ENCODE data around the gene PKHD1. TPM values are rescaled to one million over a fixed set of nuclear protein-coding genes. Genes with fewer than 3 reads are reported as not detected.

PKHD1 gene
- total RNA-seq, 1 donor from 2014 or later: 1.6 TPM

- Histone ChIP-seq H3K27me3 (ENCODE audit: control insufficient read depth, insufficient read depth, low read length) (no peaks in the 10 kb centered on the region), H3K36me3 (ENCODE audit: control insufficient read depth, insufficient read depth, low read length) (no peaks in the 10 kb centered on the region), H3K4me3 (ENCODE audit: low read depth, low read length) (no peak overlapping the region)
- DNase-seq (ENCODE audit: low read depth): no peak
- TF ChIP-seq CTCF (IDR thresholded peaks at IDR 0.05; ENCODE audit: insufficient read depth, low read length, poor library complexity, severe bottlenecking): no peak
Measured at GRCh38 chr6:52133324-52133723, 45.9 kb upstream of the PKHD1 start.

- no peak for DNase-seq (ENCODE audit: low read depth)
- Histone ChIP-seq H3K4me3 (ENCODE audit: low read depth, low read length) (no peak overlapping the region), H3K27me3 (ENCODE audit: control insufficient read depth, insufficient read depth, low read length) (no peaks in the 10 kb centered on the region), H3K36me3 (ENCODE audit: control insufficient read depth, insufficient read depth, low read length) (no peaks in the 10 kb centered on the region)
- no peak for TF ChIP-seq CTCF (IDR thresholded peaks at IDR 0.05; ENCODE audit: insufficient read depth, low read length, poor library complexity, severe bottlenecking)
Measured at GRCh38 chr6:52132292-52132691, 44.9 kb upstream of the PKHD1 start.

- H3K27me3 ChIP-seq (ENCODE audit: control insufficient read depth, insufficient read depth, low read length): no peaks in the 10 kb centered on the region
- DNase-seq (ENCODE audit: low read depth): no peak
- no peaks in the 10 kb centered on the region for H3K36me3 ChIP-seq (ENCODE audit: control insufficient read depth, insufficient read depth, low read length)
- TF ChIP-seq CTCF (IDR thresholded peaks at IDR 0.05; ENCODE audit: insufficient read depth, low read length, poor library complexity, severe bottlenecking): no peak
- H3K4me3 ChIP-seq (ENCODE audit: low read depth, low read length): no peak overlapping the region
Measured at GRCh38 chr6:52130440-52130839, 43.0 kb upstream of the PKHD1 start.

- H3K27me3 ChIP-seq (ENCODE audit: control insufficient read depth, insufficient read depth, low read length): no peaks in the 10 kb centered on the region
- no peak for TF ChIP-seq CTCF (IDR thresholded peaks at IDR 0.05; ENCODE audit: insufficient read depth, low read length, poor library complexity, severe bottlenecking)
- no peak overlapping the region for H3K4me3 ChIP-seq (ENCODE audit: low read depth, low read length)
Measured at GRCh38 chr6:52127957-52128356, 40.5 kb upstream of the PKHD1 start.

GRCh38 chr6:52126231-52126630 is 38.8 kb upstream of the PKHD1 start:
- DNase-seq (ENCODE audit: low read depth): no peak
- no peak for TF ChIP-seq CTCF (IDR thresholded peaks at IDR 0.05; ENCODE audit: insufficient read depth, low read length, poor library complexity, severe bottlenecking)

More at GRCh38 chr6:52127957-52128356, 40.5 kb upstream of the PKHD1 start:
- DNase-seq (ENCODE audit: low read depth): no peak
- no peaks in the 10 kb centered on the region for H3K36me3 ChIP-seq (ENCODE audit: control insufficient read depth, insufficient read depth, low read length)

GRCh38 chr6:52125572-52125971 is 38.2 kb upstream of the PKHD1 start:
- DNase-seq (ENCODE audit: low read depth): no peak
- TF ChIP-seq CTCF (IDR thresholded peaks at IDR 0.05; ENCODE audit: insufficient read depth, low read length, poor library complexity, severe bottlenecking): no peak
- H3K36me3 ChIP-seq (ENCODE audit: control insufficient read depth, insufficient read depth, low read length): no peaks in the 10 kb centered on the region
- no peaks in the 10 kb centered on the region for H3K27me3 ChIP-seq (ENCODE audit: control insufficient read depth, insufficient read depth, low read length)
- no peak overlapping the region for H3K4me3 ChIP-seq (ENCODE audit: low read depth, low read length)

More at GRCh38 chr6:52126231-52126630, 38.8 kb upstream of the PKHD1 start:
- Histone ChIP-seq H3K4me3 (ENCODE audit: low read depth, low read length) (no peak overlapping the region), H3K27me3 (ENCODE audit: control insufficient read depth, insufficient read depth, low read length) (no peaks in the 10 kb centered on the region), H3K36me3 (ENCODE audit: control insufficient read depth, insufficient read depth, low read length) (no peaks in the 10 kb centered on the region)
